Smooth muscle cell (in vitro differentiated cells): ENCODE measurements around the gene SIM1. TPM values are rescaled to one million over a fixed set of nuclear protein-coding genes. Genes with fewer than 3 reads are reported as not detected.

Experiments
- DNase-seq: peaks from one replicate; lab custom pipeline; 2025; ENCODE audit not compliant: unreplicated experiment; lab: John Stamatoyannopoulos, UW
- H2AFZ ChIP-seq: fragments of 200-600 bp; sonication (generic); 2 replicates; pipeline ENCODE4 v1.6.0; 2016; ENCODE audit warnings: antibody characterized with exemption, low read depth, mild to moderate bottlenecking
- H3F3A ChIP-seq: fragments of 200-600 bp; sonication (generic); 2 replicates; pipeline ENCODE4 v1.6.0; 2017; ENCODE audit warnings: antibody characterized with exemption, low read depth
- H3K27ac ChIP-seq: fragments of 200-600 bp; sonication (generic); 2 replicates; pipeline ENCODE4 v1.5.1; 2016; ENCODE audit warnings: low read depth, mild to moderate bottlenecking
- H3K27me3 ChIP-seq: fragments of 200-600 bp; sonication (generic); 2 replicates; pipeline ENCODE4 v1.6.1; 2016; ENCODE audit warnings: low read depth, mild to moderate bottlenecking
- H3K36me3 ChIP-seq: fragments of 200-600 bp; sonication (generic); 2 replicates; pipeline ENCODE4 v1.5.1; 2016; ENCODE audit warnings: low read depth
- H3K4me1 ChIP-seq: fragments of 200-600 bp; sonication (generic); 2 replicates; pipeline ENCODE4 v1.5.1; 2016; ENCODE audit warnings: low read depth
- H3K4me2 ChIP-seq: fragments of 200-600 bp; sonication (generic); 2 replicates; pipeline ENCODE4 v1.6.0; 2016; ENCODE audit warnings: mild to moderate bottlenecking
- H3K4me3 ChIP-seq: fragments of 200-600 bp; sonication (generic); 2 replicates; pipeline ENCODE4 v1.5.1; 2016; ENCODE audit warnings: mild to moderate bottlenecking
- H3K79me2 ChIP-seq: fragments of 200-600 bp; sonication (generic); 2 replicates; pipeline ENCODE4 v1.6.0; 2016; ENCODE audit warnings: low read depth, mild to moderate bottlenecking
- H3K9ac ChIP-seq: fragments of 200-600 bp; sonication (generic); 2 replicates; pipeline ENCODE4 v1.6.0; 2016; ENCODE audit warnings: low read depth
- H3K9me3 ChIP-seq: fragments of 200-600 bp; sonication (generic); replicated peaks from 2 replicates; pipeline ENCODE4 v1.5.1; 2016; ENCODE audit warnings: low read depth
- H4K20me1 ChIP-seq: fragments of 200-600 bp; sonication (generic); 2 replicates; pipeline ENCODE4 v1.6.0; 2016; ENCODE audit warnings: low read depth
- WGBS: methylation state at CpG from one replicate; pipeline ENCODE4 v1.1.7; 2016; ENCODE audit warnings: low lambda C conversion rate; 5-methylcytosine and 5-hydroxymethylcytosine counted together
- polyA plus RNA-seq: library from polyadenylated mRNA; unstranded; fragments of >200 nt; fragmentation: Nextera tagmentation; extraction: Ambion mirVana; gene quantifications from 2 replicates; pipeline ENCODE4 v1.2.1, GENCODE V29; 2016
- total RNA-seq: library from RNA; depleted of rRNA; stranded (reverse); fragments of >200 nt; gene quantifications from 2 replicates; pipeline ENCODE4 v1.2.3, GENCODE V29; 2014
- TF ChIP-seq, protein P1 (sequence below): fragments of 200-600 bp; sonication (generic); IDR thresholded peaks from 2 replicates; pipeline ENCODE4 v1.5.1; 2017; ENCODE audit warnings: borderline replicate concordance, mild to moderate bottlenecking, antibody characterized with exemption; ENCODE audit not compliant: insufficient read depth, poor library complexity, severe bottlenecking

SIM1 gene
- total and polyA plus RNA-seq, 2 experiments from 2014 or later = not detected

- Histone ChIP-seq H3K36me3 (no peaks in the 10 kb centered on the region), H4K20me1 (no peaks in the 10 kb centered on the region), H3K4me1 (no peaks in the 10 kb centered on the region), H3K4me2 (no peak overlapping the region), H3K27me3 (no peaks in the 10 kb centered on the region), H3K27ac (no peak overlapping the region), H2AFZ (no peak overlapping the region), H3F3A (no peaks in the 10 kb centered on the region), H3K4me3 (no peak overlapping the region), H3K9ac (no peak overlapping the region), H3K9me3 (no peaks in the 10 kb centered on the region), H3K79me2 (no peaks in the 10 kb centered on the region)
- TF ChIP-seq, protein P1, sequence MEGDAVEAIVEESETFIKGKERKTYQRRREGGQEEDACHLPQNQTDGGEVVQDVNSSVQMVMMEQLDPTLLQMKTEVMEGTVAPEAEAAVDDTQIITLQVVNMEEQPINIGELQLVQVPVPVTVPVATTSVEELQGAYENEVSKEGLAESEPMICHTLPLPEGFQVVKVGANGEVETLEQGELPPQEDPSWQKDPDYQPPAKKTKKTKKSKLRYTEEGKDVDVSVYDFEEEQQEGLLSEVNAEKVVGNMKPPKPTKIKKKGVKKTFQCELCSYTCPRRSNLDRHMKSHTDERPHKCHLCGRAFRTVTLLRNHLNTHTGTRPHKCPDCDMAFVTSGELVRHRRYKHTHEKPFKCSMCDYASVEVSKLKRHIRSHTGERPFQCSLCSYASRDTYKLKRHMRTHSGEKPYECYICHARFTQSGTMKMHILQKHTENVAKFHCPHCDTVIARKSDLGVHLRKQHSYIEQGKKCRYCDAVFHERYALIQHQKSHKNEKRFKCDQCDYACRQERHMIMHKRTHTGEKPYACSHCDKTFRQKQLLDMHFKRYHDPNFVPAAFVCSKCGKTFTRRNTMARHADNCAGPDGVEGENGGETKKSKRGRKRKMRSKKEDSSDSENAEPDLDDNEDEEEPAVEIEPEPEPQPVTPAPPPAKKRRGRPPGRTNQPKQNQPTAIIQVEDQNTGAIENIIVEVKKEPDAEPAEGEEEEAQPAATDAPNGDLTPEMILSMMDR = no peak
- no peak for DNase-seq
- 28% methylated on average over 3 of the region's 3 CpGs for WGBS
Observed at GRCh38 chr6:100420711-100421110, 44.0 kb downstream of the SIM1 start.

- Histone ChIP-seq H4K20me1 (no peaks in the 10 kb centered on the region), H3K9ac (no peak overlapping the region), H3K79me2 (no peaks in the 10 kb centered on the region), H2AFZ (no peak overlapping the region), H3K4me2 (no peak overlapping the region), H3F3A (no peaks in the 10 kb centered on the region), H3K27ac (no peak overlapping the region), H3K4me3 (no peak overlapping the region), H3K4me1 (no peaks in the 10 kb centered on the region), H3K27me3 (no peaks in the 10 kb centered on the region), H3K36me3 (no peaks in the 10 kb centered on the region), H3K9me3 (no peaks in the 10 kb centered on the region)
- WGBS = 92% methylated on average over 3 of the region's 3 CpGs
- TF ChIP-seq, protein P1 = no peak
- no peak for DNase-seq
Observed at GRCh38 chr6:100417036-100417435, 47.7 kb downstream of the SIM1 start.

DNA sequence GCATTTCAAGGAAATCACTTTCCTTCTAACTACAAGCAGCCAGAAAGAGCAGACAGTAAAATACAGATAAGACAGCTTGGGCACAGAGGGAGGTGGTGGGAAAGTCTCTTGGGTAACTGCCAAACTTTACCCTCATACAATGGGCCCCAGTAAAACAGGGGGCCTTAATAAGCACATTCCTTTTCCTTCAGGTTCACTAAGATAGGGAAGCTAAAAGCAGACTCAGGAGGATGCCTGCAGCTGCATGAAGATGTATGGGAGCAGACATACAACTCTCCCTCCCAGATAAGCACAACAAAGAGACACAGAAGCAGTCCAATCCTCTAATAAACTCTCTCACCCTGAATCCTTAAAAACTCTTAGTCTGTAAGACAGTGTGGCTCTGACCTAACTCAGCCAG, 49.0 kb downstream of the SIM1 start:
- Histone ChIP-seq H3K9me3 (no peaks in the 10 kb centered on the region), H3K4me1 (no peaks in the 10 kb centered on the region), H3K4me2 (no peak overlapping the region), H3F3A (no peaks in the 10 kb centered on the region), H3K4me3 (no peak overlapping the region), H3K9ac (no peak overlapping the region), H3K27ac (no peak overlapping the region), H2AFZ (no peak overlapping the region), H4K20me1 (no peaks in the 10 kb centered on the region), H3K36me3 (no peaks in the 10 kb centered on the region), H3K27me3 (peaks cover 7% of the 10 kb centered on the region), H3K79me2 (no peaks in the 10 kb centered on the region)
- no peak for DNase-seq
- TF ChIP-seq, protein P1 = no peak

GRCh38 chr6:100412872-100413271, 51.8 kb downstream of the SIM1 start:
- no peak overlapping the region for H3K4me2 ChIP-seq
- H3K9me3 ChIP-seq = no peaks in the 10 kb centered on the region
- TF ChIP-seq, protein P1 = no peak
- H3K4me1 ChIP-seq = no peaks in the 10 kb centered on the region
- H3K27ac ChIP-seq = no peak overlapping the region
- no peaks in the 10 kb centered on the region for H4K20me1 ChIP-seq
- H3K4me3 ChIP-seq = no peak overlapping the region
- H3K79me2 ChIP-seq = no peaks in the 10 kb centered on the region
- no peak overlapping the region for H2AFZ ChIP-seq
- H3F3A ChIP-seq = no peaks in the 10 kb centered on the region
- 66% methylated on average over 4 of the region's 4 CpGs for WGBS
- DNase-seq = no peak
- no peak overlapping the region for H3K9ac ChIP-seq
- no peaks in the 10 kb centered on the region for H3K36me3 ChIP-seq
- H3K27me3 ChIP-seq = peaks cover 33% of the 10 kb centered on the region
